ENCODE results near the gene PLOD3. TPM values are rescaled to one million over a fixed set of nuclear protein-coding genes. Genes with fewer than 3 reads are reported as not detected.

The PLOD3 gene
- total and polyA plus RNA-seq, 2 of the 8 experiments (the other 6 are each of a cell fraction or from before 2014, with no cell fraction given): 28.4 to 47.2 TPM

DNA sequence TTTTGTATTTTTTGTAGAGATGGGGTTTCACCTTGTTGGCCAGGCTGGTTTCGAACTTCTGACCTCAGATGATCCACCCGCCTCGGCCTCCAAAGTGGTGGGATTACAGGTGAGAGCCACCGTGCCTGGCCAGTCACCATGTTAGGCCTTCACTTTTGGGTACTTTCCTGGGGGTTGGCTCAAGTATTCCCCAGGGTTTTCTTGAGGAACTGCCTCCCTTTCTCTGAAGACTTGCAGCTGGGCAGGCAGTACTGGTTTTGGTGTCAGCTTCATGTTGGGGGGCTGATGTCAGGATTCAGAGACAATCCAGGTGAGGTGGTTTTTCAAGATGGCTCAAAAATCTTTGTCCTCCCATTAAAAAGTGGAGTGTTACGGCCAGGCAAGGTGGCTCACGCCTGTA is 8.3 kb upstream of the PLOD3 start (continued):
- TF ChIP-seq TAF7 (optimal IDR thresholded peaks at IDR 0.05; ENCODE audit: borderline replicate concordance, low read depth, low read length) (no peak), CHD2 (IDR thresholded peaks at IDR 0.05; ENCODE audit: low read length) (no peak)
